GM12878 (cell line): ENCODE data around the gene LMF1. TPM values are rescaled to one million over a fixed set of nuclear protein-coding genes. Genes with fewer than 3 reads are reported as not detected.

Experiments used
- ATAC-seq: fragments of 200-7000 bp; cut with Tn5 transposase; 3 replicates; pipeline ENCODE4 v1.9.1; 2020; ENCODE audit warnings: mild to moderate bottlenecking, moderate library complexity
- BruUV-seq: library from RNA; stranded (reverse); fragments of 400-500 nt; replicated peaks from 2 replicates; lab custom pipeline; 2021; lab: Mats Ljungman, UMichigan
- CTCF ChIA-PET: fragments of 300-600 bp; sonication (Branson Sonifier 250); formaldehyde crosslinking; extraction: SDS; loops from one replicate; lab custom pipeline; 2021; ENCODE audit warnings: inconsistent platforms; lab: Yijun Ruan, JAX
- POLR2A ChIA-PET: fragments of 350-600 bp; formaldehyde crosslinking; extraction: SDS; loops from one replicate; lab custom pipeline; 2021; ENCODE audit warnings: inconsistent platforms; lab: Charles Lee
- RAD21 ChIA-PET: fragments of 300-600 bp; sonication (Branson Sonifier 250); formaldehyde crosslinking; loops from one replicate; lab custom pipeline; 2023; ENCODE audit warnings: antibody characterized with exemption; ENCODE audit not compliant: unreplicated experiment; lab: Charles Lee
- SMC1A ChIA-PET: fragments of 300-600 bp; sonication (Branson Sonifier 250); formaldehyde crosslinking; loops from one replicate; lab custom pipeline; 2023; ENCODE audit not compliant: unreplicated experiment, uncharacterized antibody; lab: Charles Lee
- DNase-seq: peaks from one replicate; pipeline ENCODE4 v3.0.0-alpha.2; 2011; ENCODE audit warnings: low read depth, low spot score
- FAIRE-seq: peaks from 3 replicates; lab custom pipeline; 2011; peaks lifted over from hg19 to GRCh38; lab: Jason Lieb, UNC
- H2AFZ ChIP-seq: 2 replicates; pipeline ENCODE4 v1.6.0; 2011; ENCODE audit warnings: low read depth, low read length, control low read depth; ENCODE audit not compliant: control insufficient read depth
- H3K27ac ChIP-seq: 2 replicates; pipeline ENCODE4 v1.5.1; 2011; ENCODE audit warnings: control low read depth; ENCODE audit not compliant: control insufficient read depth, insufficient read depth
- H3K27me3 ChIP-seq, 2 experiments: replicated peaks in 1 of 2; 2 replicates each; pipeline versions ENCODE4 v1.6.0 to v1.6.1; 2011; ENCODE audit warnings: low read length in 1 of 2; ENCODE audit not compliant: control insufficient read depth in 2 of 2, insufficient read depth in 2 of 2
- H3K36me3 ChIP-seq, 2 experiments: 2 replicates each; pipeline ENCODE4 v1.5.1; 2011; ENCODE audit warnings: low read length in 1 of 2; ENCODE audit not compliant: control insufficient read depth in 2 of 2, insufficient read depth in 2 of 2
- H3K4me1 ChIP-seq: 2 replicates; pipeline ENCODE4 v1.6.1; 2011; ENCODE audit warnings: mild to moderate bottlenecking, low read length, moderate library complexity, mixed read lengths; ENCODE audit not compliant: control insufficient read depth, insufficient read depth
- H3K4me2 ChIP-seq: 2 replicates; pipeline ENCODE4 v1.6.0; 2011; ENCODE audit warnings: control low read depth; ENCODE audit not compliant: control insufficient read depth, insufficient read depth
- H3K4me3 ChIP-seq: fragments of 200-600 bp; sonication (generic); 2 replicates; pipeline ENCODE4 v1.5.1; 2016
- H3K79me2 ChIP-seq: 2 replicates; pipeline ENCODE4 v1.6.0; 2011; ENCODE audit warnings: low read length; ENCODE audit not compliant: control insufficient read depth, insufficient read depth
- H3K9ac ChIP-seq: 2 replicates; pipeline ENCODE4 v1.8.0; 2011; ENCODE audit warnings: low read length, control low read depth, mixed read lengths; ENCODE audit not compliant: control insufficient read depth, insufficient read depth
- H3K9me3 ChIP-seq: replicated peaks from 3 replicates; pipeline ENCODE4 v1.5.1; 2011; ENCODE audit warnings: mild to moderate bottlenecking, low read length; ENCODE audit not compliant: control insufficient read depth, insufficient read depth
- H4K20me1 ChIP-seq: 2 replicates; pipeline ENCODE4 v1.6.0; 2011; ENCODE audit not compliant: control insufficient read depth, insufficient read depth
- CBFB ChIP-seq: IDR thresholded peaks from 2 replicates; pipeline ENCODE4 v1.6.1; 2016; ENCODE audit warnings: antibody characterized with exemption, low read depth
- CBX5 ChIP-seq: sonication (generic); IDR thresholded peaks from 2 replicates; pipeline ENCODE4 v1.6.1; 2016; ENCODE audit warnings: low read depth, moderate library complexity, mild to moderate bottlenecking, inconsistent platforms
- CEBPB ChIP-seq, 2 experiments: fragments of 150-350 bp in 1 of 2; IDR thresholded peaks; 2 replicates each; pipeline ENCODE4 v1.6.1; 2012 to 2014; ENCODE audit warnings: low read depth in 2 of 2, low read length in 2 of 2, borderline replicate concordance in 1 of 2, inconsistent platforms in 1 of 2
- HSF1 ChIP-seq: fragments of 150-350 bp; IDR thresholded peaks from 2 replicates; pipeline ENCODE4 v1.6.1; 2014; ENCODE audit warnings: mild to moderate bottlenecking, low read depth, low read length
- MEF2A ChIP-seq: IDR thresholded peaks from 2 replicates; pipeline ENCODE4 v1.6.1; 2011; ENCODE audit warnings: low read depth, mild to moderate bottlenecking, low read length, moderate library complexity; ENCODE audit not compliant: insufficient read depth
- NR2F1 ChIP-seq: fragments of 450-650 bp; conservative IDR thresholded peaks from 2 replicates; pipeline ENCODE4 v1.6.1; 2017; ENCODE audit warnings: mild to moderate bottlenecking
- POLR2A ChIP-seq: IDR thresholded peaks from 2 replicates; pipeline ENCODE4 v1.6.1; 2011; ENCODE audit warnings: low read depth, mild to moderate bottlenecking, low read length
- SMC3 ChIP-seq: IDR thresholded peaks from 2 replicates; pipeline ENCODE4 v1.6.1; 2011; ENCODE audit warnings: low read length, improper control_type of control experiment, borderline replicate concordance
- STAT3 ChIP-seq: IDR thresholded peaks from 2 replicates; pipeline ENCODE4 v1.6.1; 2011; ENCODE audit warnings: low read depth, low read length, improper control_type of control experiment
- ZNF217 ChIP-seq: fragments of 450-650 bp; IDR thresholded peaks from 2 replicates; pipeline ENCODE4 v1.6.1; 2017; ENCODE audit warnings: antibody characterized with exemption, mild to moderate bottlenecking
- ZNF592 ChIP-seq: fragments of 450-650 bp; IDR thresholded peaks from 2 replicates; pipeline ENCODE4 v1.6.1; 2017; ENCODE audit warnings: mild to moderate bottlenecking, moderate library complexity
- WGBS: methylation state at CpG from one replicate; pipeline ENCODE4 v1.1.6; 2016; ENCODE audit warnings: low lambda C conversion rate; ENCODE audit not compliant: insufficient replicate concordance, insufficient coverage; ENCODE audit errors: missing lambda C conversion rate; 5-methylcytosine and 5-hydroxymethylcytosine counted together
- in situ Hi-C: fragments of 300-500 bp; cut with MboI; formaldehyde crosslinking; loops from 9 replicates; pipeline ENCODE4 v1.14.3; 2018; ENCODE audit warnings: mixed read lengths
- intact Hi-C: fragments of 100-400 bp; cut with micrococcal nuclease; formaldehyde crosslinking; loops from one replicate; pipeline ENCODE4 v1.14.2; 2022; ENCODE audit not compliant: unreplicated experiment
- polyA plus RNA-seq, 11 experiments: library from polyadenylated mRNA; depleted of rRNA in 4 of 11; unstranded in 6 of 11; stranded (reverse) in 5 of 11; fragments of >200 nt; fragmentation: Nextera tagmentation in 4 of 11; fragmentation: Illumina TruSeq in 1 of 11; extraction: Ambion mirVana in 4 of 11; extraction: Trizol in 1 of 11; gene quantifications; 1 replicate in 1 of 11; 2 replicates in 10 of 11; pipeline versions ENCODE4 v1.2.1 to v1.2.3, GENCODE V29; 2011 to 2016; ENCODE audit warnings: inconsistent platforms in 2 of 11, missing spikeins in 2 of 11, low read depth in 1 of 11
- total RNA-seq, 4 experiments: library from RNA; depleted of rRNA in 3 of 4; stranded (reverse); fragments of >200 nt in 3 of 4; fragmentation: Illumina TruSeq in 1 of 4; extraction: Trizol in 1 of 4; gene quantifications; 2 replicates each; pipeline versions ENCODE4 v1.2.1 to v1.2.3, GENCODE V29; 2013 to 2021

The LMF1 gene
- total and polyA plus RNA-seq, 10 of the 15 experiments (the other 5 are each of a cell fraction or from before 2014, with no cell fraction given) = 0.18 to 3.2 (median 1.4) TPM; not detected in 1

- Histone ChIP-seq H3K9me3 (no peaks in the 10 kb centered on the region), H3K27ac (no peak overlapping the region), H3K27me3 (no peaks in the 10 kb centered on the region), H2AFZ (no peak overlapping the region), H3K4me3 (no peak overlapping the region), H3K4me1 (no peaks in the 10 kb centered on the region), H3K4me2 (no peak overlapping the region), H3K9ac (no peak overlapping the region), H3K36me3 (no peaks in the 10 kb centered on the region), H3K79me2 (no peaks in the 10 kb centered on the region), H4K20me1 (no peaks in the 10 kb centered on the region)
- ChIA-PET RAD21 (no interaction called here), CTCF (no interaction called here), POLR2A (no interaction called here), SMC1A (no interaction called here)
- TF ChIP-seq CBX5 (no peak), ZNF217 (no peak), SMC3 (no peak), MEF2A (no peak), NR2F1 (no peak)
- DNase-seq (no peak), ATAC-seq (no peak), FAIRE-seq (no peak)
- 66% methylated on average over 11 of the region's 11 CpGs for WGBS
- in situ Hi-C loops = no loop called here
- intact Hi-C loops = no loop called here
- no TSS peak for BruUV-seq
These were observed 18.6 kb upstream of the LMF1 start for GRCh38 chr16:989354-989814.

- POLR2A ChIA-PET = no interaction called here
- intact Hi-C loops (no loop called here), in situ Hi-C loops (no loop called here)
- Histone ChIP-seq H3K4me2 (no peak overlapping the region), H3K36me3 (no peaks in the 10 kb centered on the region), H3K4me3 (no peak overlapping the region), H3K9me3 (no peaks in the 10 kb centered on the region), H3K9ac (no peak overlapping the region), H4K20me1 (no peaks in the 10 kb centered on the region), H3K4me1 (no peaks in the 10 kb centered on the region), H3K79me2 (no peaks in the 10 kb centered on the region), H3K27ac (no peak overlapping the region), H2AFZ (no peak overlapping the region), H3K27me3 (no peaks in the 10 kb centered on the region)
- DNase-seq (no peak), FAIRE-seq (no peak), ATAC-seq (no peak)
- CTCF ChIA-PET = no interaction called here
- 45% methylated on average over 34 of the region's 35 CpGs for WGBS
- SMC1A ChIA-PET = no interaction called here
- BruUV-seq = no TSS peak
- RAD21 ChIA-PET = no interaction called here
- no peak for TF ChIP-seq HSF1
- no peak for TF ChIP-seq ZNF592
- no peak for TF ChIP-seq STAT3
- no peak for TF ChIP-seq CEBPB (IDR thresholded peaks at IDR 0.05; ENCODE audit: borderline replicate concordance in 1 of 2, low read depth in 2 of 2, low read length in 2 of 2)
- no peak for TF ChIP-seq POLR2A
- no peak for TF ChIP-seq CBFB
These were observed 17.9 kb upstream of the LMF1 start for GRCh38 chr16:988471-989353.
